GM13976 (cell line): ENCODE results near the gene GSDME.
A peak's percentile ranks its signal among the peaks of the same experiment; 100 is the strongest.

Source experiments
- DNase-seq: peaks from one replicate; pipeline ENCODE4 v3.0.0; 2012; ENCODE audit warnings: low spot score
- in situ Hi-C: fragments of 300-500 bp; cut with MboI; formaldehyde crosslinking; loops from one replicate; pipeline ENCODE4 v1.12.0; 2022; ENCODE audit warnings: low sequenced_read_pairs, mixed read lengths, inconsistent platforms; ENCODE audit not compliant: unreplicated experiment
- TF ChIP-seq, protein P1 (sequence below): IDR thresholded peaks from 2 replicates; pipeline ENCODE4 v1.5.1; 2012; ENCODE audit warnings: borderline replicate concordance, mild to moderate bottlenecking; ENCODE audit not compliant: insufficient read depth; ENCODE audit errors: extremely low read depth, missing control alignments, control extremely low read depth

Gene GSDME

DNA sequence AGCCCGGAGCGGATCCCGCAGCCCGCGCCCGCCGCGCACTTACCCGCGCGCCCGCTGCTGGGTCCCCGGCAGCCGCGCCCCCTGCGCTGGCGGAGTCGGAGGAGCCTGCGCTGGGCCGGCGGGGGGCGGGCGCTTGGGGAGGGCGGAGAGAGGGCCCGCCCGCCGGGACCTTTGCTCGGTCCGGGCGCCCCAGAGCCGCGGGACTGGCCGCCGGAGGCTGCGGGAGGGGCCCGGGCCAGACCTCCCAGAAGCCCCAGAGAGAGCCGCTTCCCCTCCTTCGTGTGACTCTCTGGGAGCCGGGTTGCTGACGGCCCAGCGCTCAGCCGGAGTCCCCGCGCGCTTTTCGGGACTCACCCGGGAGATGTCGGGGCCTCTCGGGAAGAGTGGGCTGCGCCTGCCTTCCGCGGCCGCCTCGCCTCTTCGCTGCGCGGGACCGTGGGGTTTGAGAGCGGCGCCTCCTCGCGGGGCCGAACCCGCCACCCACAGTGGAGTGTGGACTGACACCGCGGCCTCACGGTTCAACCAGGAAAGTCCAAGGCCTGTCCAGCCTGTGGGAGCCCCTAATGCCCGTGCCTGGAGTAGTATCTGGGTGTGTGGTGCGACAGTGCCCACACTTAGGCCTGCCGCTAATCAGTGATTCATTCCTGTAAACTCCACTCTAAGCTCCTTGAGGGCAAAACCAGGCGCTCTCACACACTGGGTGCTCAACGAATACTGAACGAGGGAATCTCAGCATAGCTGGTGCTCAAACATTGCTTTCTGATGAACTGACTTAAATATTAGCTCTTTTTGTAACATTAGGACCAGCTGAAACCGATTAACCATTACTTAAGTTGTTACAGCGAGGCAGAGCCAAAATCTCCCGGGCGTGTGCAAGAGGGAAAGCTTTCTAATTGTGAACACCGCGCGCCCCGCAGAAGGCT is at the start of gene GSDME:
Gene GSDME (minus strand): TSS at position 112 of the 923 bp plus-strand sequence. CDS start 7,690 bp downstream, outside the sequence.
- in situ Hi-C loops = no loop called here
- DNase-seq = peak; percentile 88
- TF ChIP-seq, protein P1, sequence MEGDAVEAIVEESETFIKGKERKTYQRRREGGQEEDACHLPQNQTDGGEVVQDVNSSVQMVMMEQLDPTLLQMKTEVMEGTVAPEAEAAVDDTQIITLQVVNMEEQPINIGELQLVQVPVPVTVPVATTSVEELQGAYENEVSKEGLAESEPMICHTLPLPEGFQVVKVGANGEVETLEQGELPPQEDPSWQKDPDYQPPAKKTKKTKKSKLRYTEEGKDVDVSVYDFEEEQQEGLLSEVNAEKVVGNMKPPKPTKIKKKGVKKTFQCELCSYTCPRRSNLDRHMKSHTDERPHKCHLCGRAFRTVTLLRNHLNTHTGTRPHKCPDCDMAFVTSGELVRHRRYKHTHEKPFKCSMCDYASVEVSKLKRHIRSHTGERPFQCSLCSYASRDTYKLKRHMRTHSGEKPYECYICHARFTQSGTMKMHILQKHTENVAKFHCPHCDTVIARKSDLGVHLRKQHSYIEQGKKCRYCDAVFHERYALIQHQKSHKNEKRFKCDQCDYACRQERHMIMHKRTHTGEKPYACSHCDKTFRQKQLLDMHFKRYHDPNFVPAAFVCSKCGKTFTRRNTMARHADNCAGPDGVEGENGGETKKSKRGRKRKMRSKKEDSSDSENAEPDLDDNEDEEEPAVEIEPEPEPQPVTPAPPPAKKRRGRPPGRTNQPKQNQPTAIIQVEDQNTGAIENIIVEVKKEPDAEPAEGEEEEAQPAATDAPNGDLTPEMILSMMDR = no peak

GRCh38 chr7:24802300-24802699 is 45.0 kb upstream of the GSDME start:
- in situ Hi-C loops = loop anchor here (10.0 kb wide), 1 partner anchor 507 kb away; no protein-coding TSS in a partner anchor
- TF ChIP-seq, protein P1 = no peak
- no peak for DNase-seq

GRCh38 chr7:24801883-24802282 is 44.6 kb upstream of the GSDME start:
- TF ChIP-seq, protein P1 = no peak
- no peak for DNase-seq
- in situ Hi-C loops = loop anchor here (10.0 kb wide), 1 partner anchor 507 kb away; no protein-coding TSS in a partner anchor

DNA sequence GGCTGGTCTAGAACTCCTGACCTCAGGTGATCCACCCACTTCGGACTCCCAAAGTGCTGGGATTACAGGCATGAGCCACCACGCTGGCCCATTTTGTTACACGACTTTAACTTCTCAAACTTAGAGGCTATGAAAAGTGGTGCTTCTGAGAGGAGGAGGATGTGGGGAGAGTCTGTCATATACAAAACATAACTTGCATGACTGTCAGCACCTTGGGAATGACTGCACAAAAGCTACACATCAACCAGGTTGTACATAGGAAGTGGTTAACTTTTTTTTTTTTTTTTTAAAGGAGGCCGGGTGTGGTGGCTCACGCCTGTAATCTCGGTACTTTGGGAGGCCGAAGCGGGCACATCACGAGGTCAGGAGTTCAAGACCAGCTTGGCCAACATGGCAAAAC is 43.4 kb upstream of the GSDME start:
- no peak for DNase-seq
- TF ChIP-seq, protein P1 = no peak
- in situ Hi-C loops = loop anchor here (10.0 kb wide), 1 partner anchor 506 kb away; no protein-coding TSS in a partner anchor

- DNase-seq = no peak
- TF ChIP-seq, protein P1 = no peak
- in situ Hi-C loops = loop anchor here (10.0 kb wide), 1 partner anchor 505 kb away; no protein-coding TSS in a partner anchor
Measured at GRCh38 chr7:24800073-24800472, 42.8 kb upstream of the GSDME start.

DNA sequence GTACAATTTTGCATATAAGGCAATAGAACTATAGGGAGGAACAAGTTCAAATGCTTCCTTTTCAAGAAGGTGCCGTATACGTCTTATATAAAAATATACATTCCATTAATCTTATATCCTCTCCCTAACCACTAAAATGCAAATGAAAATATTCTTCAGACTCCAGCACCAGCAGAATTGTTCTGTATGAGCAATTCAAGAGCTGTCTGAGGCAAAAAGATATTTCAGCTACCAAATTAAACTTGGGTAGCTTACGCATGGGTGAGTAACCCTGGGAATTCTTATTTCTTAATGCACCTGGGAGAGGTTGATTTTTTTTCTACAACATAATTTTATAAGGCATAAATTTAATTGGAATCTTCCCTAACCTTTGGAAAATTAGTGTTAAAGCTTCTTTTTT is 42.2 kb upstream of the GSDME start:
- in situ Hi-C loops = no loop called here
- DNase-seq = no peak

More for the DNA sequence above, 42.2 kb upstream of the GSDME start:
- TF ChIP-seq, protein P1 = no peak
